Mucosa of descending colon (tissue), 3 donors: ENCODE measurements around the gene KLRK1. TPM values are rescaled to one million over a fixed set of nuclear protein-coding genes. Genes with fewer than 3 reads are reported as not detected.
"Not testable (repeated sequence)": the region's sequence is repeated elsewhere in the genome, so short reads cannot be mapped to it uniquely, and the experiment has no call there.

ENCODE experiments used
- ATAC-seq: fragments of 200-7000 bp; cut with Tn5 transposase; one replicate; pipeline ENCODE4 v1.9.1; 2020; ENCODE audit warnings: mild to moderate bottlenecking, moderate library complexity
- DNase-seq, 3 donors: peaks; one replicate each; pipeline ENCODE4 v3.0.0-alpha.2; 2020
- H3K36me3 ChIP-seq: fragments of 200-600 bp; one replicate; pipeline ENCODE4 v1.8.0; 2021; ENCODE audit warnings: low read depth, mild to moderate bottlenecking
- H3K4me1 ChIP-seq: fragments of 200-600 bp; one replicate; pipeline ENCODE4 v1.8.0; 2021; ENCODE audit warnings: low read depth, mild to moderate bottlenecking
- H3K4me3 ChIP-seq: fragments of 200-600 bp; one replicate; pipeline ENCODE4 v1.8.0; 2021; ENCODE audit warnings: mild to moderate bottlenecking
- H3K9me3 ChIP-seq: fragments of 200-600 bp; one replicate; pipeline ENCODE4 v1.8.0; 2021; ENCODE audit warnings: mild to moderate bottlenecking
- intact Hi-C, 2 donors: fragments of 100-400 bp; cut with DNase I in 1 of 2; cut with micrococcal nuclease in 1 of 2; formaldehyde crosslinking; loops; one replicate each; pipeline versions ENCODE4 v1.11.0 to v1.11.1; 2022; cut with DNase I, micrococcal nuclease
- total RNA-seq, 3 donors: library from RNA; stranded (reverse); fragmentation: NEBNext Ultra II Directional in 2 of 3; extraction: Animal tissue kit (Norgen Biotek cat#: 25700) in 2 of 3; gene quantifications; one replicate each; pipeline versions ENCODE4 v1.2.1 to v1.2.4, GENCODE V29; 2021 to 2023
- TF ChIP-seq, protein P1 (sequence below): fragments of 200-600 bp; IDR thresholded peaks from one replicate; pipeline ENCODE4 v1.8.0; 2022; ENCODE audit warnings: antibody characterized with exemption, mild to moderate bottlenecking
- donor health status: DM: no; HTN: no; CAD: no; lungs with moderate emphysema.
- donor health status: DM: no; HTN: no; CAD: no.
- donor health status: DM: no; HTN: yes; CAD: no.

Gene KLRK1
- total RNA-seq, 3 donors from 2014 or later, result 3.9 to 4.5 (median 4.4) TPM

- Histone ChIP-seq H3K4me3 (no peak overlapping the region), H3K4me1 (peaks cover 15% of the 10 kb centered on the region), H3K9me3 (no peaks in the 10 kb centered on the region), H3K36me3 (no peaks in the 10 kb centered on the region)
- intact Hi-C loops, result no loop called here
- ATAC-seq, result no peak
- DNase-seq, result no peak
- TF ChIP-seq, protein P1, sequence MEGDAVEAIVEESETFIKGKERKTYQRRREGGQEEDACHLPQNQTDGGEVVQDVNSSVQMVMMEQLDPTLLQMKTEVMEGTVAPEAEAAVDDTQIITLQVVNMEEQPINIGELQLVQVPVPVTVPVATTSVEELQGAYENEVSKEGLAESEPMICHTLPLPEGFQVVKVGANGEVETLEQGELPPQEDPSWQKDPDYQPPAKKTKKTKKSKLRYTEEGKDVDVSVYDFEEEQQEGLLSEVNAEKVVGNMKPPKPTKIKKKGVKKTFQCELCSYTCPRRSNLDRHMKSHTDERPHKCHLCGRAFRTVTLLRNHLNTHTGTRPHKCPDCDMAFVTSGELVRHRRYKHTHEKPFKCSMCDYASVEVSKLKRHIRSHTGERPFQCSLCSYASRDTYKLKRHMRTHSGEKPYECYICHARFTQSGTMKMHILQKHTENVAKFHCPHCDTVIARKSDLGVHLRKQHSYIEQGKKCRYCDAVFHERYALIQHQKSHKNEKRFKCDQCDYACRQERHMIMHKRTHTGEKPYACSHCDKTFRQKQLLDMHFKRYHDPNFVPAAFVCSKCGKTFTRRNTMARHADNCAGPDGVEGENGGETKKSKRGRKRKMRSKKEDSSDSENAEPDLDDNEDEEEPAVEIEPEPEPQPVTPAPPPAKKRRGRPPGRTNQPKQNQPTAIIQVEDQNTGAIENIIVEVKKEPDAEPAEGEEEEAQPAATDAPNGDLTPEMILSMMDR, result no peak
Measured at GRCh38 chr12:10361622-10362021, 28.2 kb downstream of the KLRK1 start.

DNA sequence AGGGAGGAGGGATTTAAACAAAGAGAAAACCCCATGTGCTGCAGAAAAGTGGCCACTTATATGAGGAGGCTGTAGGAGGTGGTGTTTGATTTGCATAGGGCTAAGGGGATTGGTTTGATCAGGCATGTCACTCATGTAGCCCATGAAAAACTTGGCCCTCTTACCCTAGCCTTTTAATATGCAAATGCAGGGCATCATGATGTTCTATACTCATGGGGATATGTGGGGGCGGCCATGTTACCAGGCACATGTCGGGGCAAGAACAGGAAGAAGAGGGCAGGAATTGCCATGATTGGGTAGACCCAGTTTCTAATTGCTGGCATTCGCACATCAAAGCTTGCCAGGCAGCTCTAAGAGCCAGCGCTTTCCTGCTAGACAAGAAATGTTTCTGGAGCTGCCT, 28.8 kb downstream of the KLRK1 start:
- Histone ChIP-seq H3K36me3 (no peaks in the 10 kb centered on the region), H3K4me1 (peaks cover 15% of the 10 kb centered on the region), H3K4me3 (no peak overlapping the region), H3K9me3 (no peaks in the 10 kb centered on the region)
- TF ChIP-seq, protein P1, result no peak
- ATAC-seq (no peak), DNase-seq (no peak)
- intact Hi-C loops, result no loop called here

DNA sequence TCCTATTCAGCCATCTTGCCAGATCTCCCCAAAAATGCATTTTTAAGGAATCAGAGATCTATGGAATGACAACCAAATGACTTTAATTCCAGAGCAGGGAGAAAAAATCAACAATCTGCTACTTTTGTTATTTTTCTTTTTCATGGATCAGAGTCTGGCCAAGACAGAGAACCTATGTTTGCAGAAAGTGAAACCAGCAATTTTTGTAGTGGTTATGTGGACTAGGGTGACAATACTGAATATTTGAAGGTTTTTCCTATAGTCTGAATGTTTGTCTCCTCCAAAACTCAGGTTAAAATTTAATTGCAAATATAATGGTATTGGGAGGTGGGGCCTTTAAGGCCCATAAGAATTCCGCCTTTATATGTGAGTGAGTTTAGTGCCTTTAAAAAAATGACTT, 30.9 kb downstream of the KLRK1 start:
- DNase-seq (no peak), ATAC-seq (no peak)
- H3K4me1 ChIP-seq, result peaks cover 7% of the 10 kb centered on the region
- no peaks in the 10 kb centered on the region for H3K9me3 ChIP-seq
- TF ChIP-seq, protein P1, result no peak
- no peak overlapping the region for H3K4me3 ChIP-seq
- H3K36me3 ChIP-seq, result no peaks in the 10 kb centered on the region
- intact Hi-C loops, result no loop called here

- intact Hi-C loops, result no loop called here
- H3K4me1 ChIP-seq, result no peaks in the 10 kb centered on the region
- no peak for ATAC-seq
Measured at GRCh38 chr12:10358131-10358530, 31.7 kb downstream of the KLRK1 start.

GRCh38 chr12:10354502-10354901, 35.3 kb downstream of the KLRK1 start:
- TF ChIP-seq, protein P1, result no peak
- no peak for ATAC-seq
- Histone ChIP-seq H3K9me3 (no peaks in the 10 kb centered on the region), H3K36me3 (no peaks in the 10 kb centered on the region), H3K4me3 (no peak overlapping the region), H3K4me1 (no peaks in the 10 kb centered on the region)
- no peak for DNase-seq
- intact Hi-C loops, result no loop called here

More at GRCh38 chr12:10358131-10358530, 31.7 kb downstream of the KLRK1 start:
- no peak for DNase-seq
- no peaks in the 10 kb centered on the region for H3K9me3 ChIP-seq
- TF ChIP-seq, protein P1, result no peak
- H3K36me3 ChIP-seq, result no peaks in the 10 kb centered on the region
- no peak overlapping the region for H3K4me3 ChIP-seq

DNA sequence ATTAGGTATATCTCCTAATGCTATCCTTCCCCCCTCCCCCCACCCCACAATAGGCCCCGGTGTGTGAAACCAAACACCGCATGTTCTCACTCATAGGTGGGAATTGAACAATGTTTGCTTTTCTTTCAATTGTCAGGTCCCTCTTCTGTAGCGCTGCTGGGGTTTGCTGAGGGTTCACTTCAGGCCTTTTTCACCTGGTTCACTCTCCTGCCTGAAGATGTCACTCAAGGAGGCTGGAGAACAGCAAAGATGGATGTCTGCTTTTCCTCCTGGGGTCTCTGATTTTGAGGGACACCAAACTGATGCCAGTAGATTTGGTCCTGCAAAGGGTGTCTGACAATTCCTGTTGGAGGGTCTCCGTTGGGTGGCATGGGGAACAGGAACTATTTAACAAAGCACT, 35.8 kb downstream of the KLRK1 start:
- no peak for DNase-seq
- no peak for ATAC-seq
- Histone ChIP-seq H3K9me3 (no peaks in the 10 kb centered on the region), H3K36me3 (no peaks in the 10 kb centered on the region), H3K4me1 (no peaks in the 10 kb centered on the region), H3K4me3 (no peak overlapping the region)
- intact Hi-C loops, result no loop called here
- TF ChIP-seq, protein P1, result no peak

DNA sequence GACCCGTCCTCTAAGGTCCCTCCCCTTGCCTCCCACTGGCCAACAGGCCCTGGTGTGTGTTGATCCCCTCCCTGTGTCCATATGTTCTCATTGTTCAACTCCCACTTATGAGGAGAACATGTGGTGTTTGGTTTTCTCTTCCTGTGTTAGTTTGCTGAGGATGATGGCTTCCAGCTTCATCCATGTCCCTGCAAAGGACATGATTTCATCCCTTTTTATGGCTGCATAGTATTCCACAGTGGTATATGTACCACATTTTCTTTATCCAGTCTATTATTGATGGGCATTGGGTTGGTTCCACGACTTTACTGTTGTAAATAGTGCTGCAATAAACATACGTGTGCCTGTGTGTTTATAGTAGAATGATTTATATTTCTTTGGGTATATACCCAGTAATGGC, 38.4 kb downstream of the KLRK1 start:
- H3K4me3 ChIP-seq, H3K9me3 ChIP-seq, H3K36me3 ChIP-seq, ATAC-seq, H3K4me1 ChIP-seq, intact Hi-C loops, DNase-seq: not testable (repeated sequence)
